Mononuclear cell (primary cell): ENCODE data around the gene CXCL8. TPM values are rescaled to one million over a fixed set of nuclear protein-coding genes. Genes with fewer than 3 reads are reported as not detected.
"Not testable (repeated sequence)": the region's sequence is repeated elsewhere in the genome, so short reads cannot be mapped to it uniquely, and the experiment has no call there.

ENCODE experiments used
- H3K27me3 ChIP-seq: 2 replicates; pipeline ENCODE4 v1.6.0; 2011; ENCODE audit warnings: low read length, control low read depth; ENCODE audit not compliant: insufficient read depth
- H3K4me1 ChIP-seq: 2 replicates; pipeline ENCODE4 v1.5.1; 2011; ENCODE audit warnings: mild to moderate bottlenecking, low read length, control low read depth; ENCODE audit not compliant: insufficient read depth
- H3K4me3 ChIP-seq: 2 replicates; pipeline ENCODE4 v1.5.1; 2011; ENCODE audit warnings: mild to moderate bottlenecking, low read length, moderate library complexity
- H3K9me3 ChIP-seq: 2 replicates; pipeline ENCODE4 v1.5.1; 2011; ENCODE audit warnings: low read depth, mild to moderate bottlenecking, control low read depth, low read length
- total RNA-seq: library from RNA; depleted of rRNA; stranded (reverse); fragments of >200 nt; gene quantifications from one replicate; pipeline ENCODE4 v1.2.3, GENCODE V29; 2012

Gene CXCL8
- total RNA-seq = 7,833 TPM

DNA sequence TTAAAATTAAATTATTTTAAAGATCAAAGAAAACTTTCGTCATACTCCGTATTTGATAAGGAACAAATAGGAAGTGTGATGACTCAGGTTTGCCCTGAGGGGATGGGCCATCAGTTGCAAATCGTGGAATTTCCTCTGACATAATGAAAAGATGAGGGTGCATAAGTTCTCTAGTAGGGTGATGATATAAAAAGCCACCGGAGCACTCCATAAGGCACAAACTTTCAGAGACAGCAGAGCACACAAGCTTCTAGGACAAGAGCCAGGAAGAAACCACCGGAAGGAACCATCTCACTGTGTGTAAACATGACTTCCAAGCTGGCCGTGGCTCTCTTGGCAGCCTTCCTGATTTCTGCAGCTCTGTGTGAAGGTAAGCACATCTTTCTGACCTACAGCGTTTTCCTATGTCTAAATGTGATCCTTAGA, at the start of gene CXCL8:
CXCL8 (plus strand) TSS at position 217 of the 426 bp plus-strand sequence; CDS start at position 307, 90 bp downstream.
- Histone ChIP-seq H3K4me1 (peaks cover 8% of the 10 kb centered on the region), H3K27me3 (no peaks in the 10 kb centered on the region), H3K4me3 (no peak within 1 kb of the TSS), H3K9me3 (no peaks in the 10 kb centered on the region)

- H3K4me3 ChIP-seq, H3K27me3 ChIP-seq, H3K4me1 ChIP-seq, H3K9me3 ChIP-seq: not testable (repeated sequence)
These were observed 49.2 kb upstream of the CXCL8 start for GRCh38 chr4:73691201-73691600.

- H3K27me3 ChIP-seq = no peaks in the 10 kb centered on the region
- no peaks in the 10 kb centered on the region for H3K9me3 ChIP-seq
- H3K4me1 ChIP-seq = no peaks in the 10 kb centered on the region
- H3K4me3 ChIP-seq = no peak overlapping the region
These were observed 48.6 kb upstream of the CXCL8 start for GRCh38 chr4:73691759-73692158.

DNA sequence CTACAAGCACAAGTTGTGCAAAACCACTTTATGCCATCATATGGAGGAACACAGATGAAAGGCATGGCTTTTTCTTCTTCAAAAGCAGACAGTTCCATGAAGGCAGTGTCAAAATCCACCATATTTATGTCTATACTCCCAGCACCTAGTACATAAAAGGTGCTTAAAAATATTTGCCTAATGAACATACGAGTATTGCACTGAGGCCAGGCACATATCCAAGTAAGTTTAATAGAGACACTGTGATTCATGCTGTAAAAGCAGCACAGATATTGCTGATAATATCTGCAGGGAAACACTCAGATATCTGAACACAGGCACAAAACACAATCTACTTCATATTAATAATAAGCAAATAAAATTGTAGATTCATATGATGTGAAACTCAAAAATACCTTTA, 48.1 kb upstream of the CXCL8 start:
- Histone ChIP-seq H3K27me3 (no peaks in the 10 kb centered on the region), H3K4me3 (no peak overlapping the region), H3K9me3 (no peaks in the 10 kb centered on the region), H3K4me1 (no peaks in the 10 kb centered on the region)

DNA sequence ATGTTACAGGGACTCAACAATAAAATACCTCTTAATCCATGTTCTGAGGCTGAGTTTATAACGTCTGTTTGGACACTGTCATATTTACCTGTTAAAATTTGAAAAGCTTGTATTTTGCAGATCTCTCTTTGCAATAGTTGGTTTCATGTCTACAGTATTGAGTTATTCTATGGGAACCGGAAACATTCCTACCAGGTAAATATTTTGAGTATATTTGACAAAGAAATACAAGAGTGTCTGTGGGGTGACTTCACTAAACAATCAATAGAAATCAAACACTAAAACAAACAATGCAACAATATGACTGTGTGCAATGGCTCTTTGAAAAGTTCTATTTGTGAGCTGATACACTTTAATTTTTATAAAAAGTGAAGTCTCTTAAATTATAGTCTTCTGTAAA, 47.7 kb upstream of the CXCL8 start:
- no peaks in the 10 kb centered on the region for H3K9me3 ChIP-seq
- no peaks in the 10 kb centered on the region for H3K4me1 ChIP-seq

GRCh38 chr4:73693811-73694210, 46.6 kb upstream of the CXCL8 start:
- H3K9me3 ChIP-seq = no peaks in the 10 kb centered on the region
- H3K27me3 ChIP-seq = no peaks in the 10 kb centered on the region
- no peaks in the 10 kb centered on the region for H3K4me1 ChIP-seq
- no peak overlapping the region for H3K4me3 ChIP-seq

More for the DNA sequence above, 47.7 kb upstream of the CXCL8 start:
- Histone ChIP-seq H3K4me3 (no peak overlapping the region), H3K27me3 (no peaks in the 10 kb centered on the region)

GRCh38 chr4:73698217-73698616, 42.2 kb upstream of the CXCL8 start:
- H3K4me3 ChIP-seq = no peak overlapping the region

DNA sequence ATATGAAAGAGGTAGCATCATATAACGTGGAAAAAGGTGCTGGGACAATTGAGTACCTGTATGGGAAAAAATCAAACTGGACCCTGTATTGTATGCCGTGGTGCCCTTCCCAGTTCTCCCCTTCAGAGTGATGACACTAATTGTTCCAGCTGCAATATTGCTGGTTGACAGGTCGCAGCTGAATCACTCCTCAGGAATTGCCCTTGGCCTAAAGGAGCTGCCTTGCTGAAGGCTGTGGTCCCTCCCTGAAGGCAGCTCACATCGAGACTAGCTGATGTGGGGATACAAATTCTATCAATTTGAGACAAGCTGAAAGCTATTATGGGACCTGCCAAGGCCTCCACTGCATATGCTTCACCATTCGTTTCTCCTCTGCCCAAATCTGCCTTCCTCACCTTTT, 39.3 kb upstream of the CXCL8 start:
- H3K9me3 ChIP-seq = no peaks in the 10 kb centered on the region
- H3K4me1 ChIP-seq = peaks cover 19% of the 10 kb centered on the region
- H3K4me3 ChIP-seq = no peak overlapping the region
- no peaks in the 10 kb centered on the region for H3K27me3 ChIP-seq

More at GRCh38 chr4:73698217-73698616, 42.2 kb upstream of the CXCL8 start:
- Histone ChIP-seq H3K27me3 (no peaks in the 10 kb centered on the region), H3K9me3 (no peaks in the 10 kb centered on the region), H3K4me1 (peaks cover 1% of the 10 kb centered on the region)

GRCh38 chr4:73702796-73703287, 37.5 kb upstream of the CXCL8 start:
- Histone ChIP-seq H3K9me3 (no peaks in the 10 kb centered on the region), H3K4me3 (no peak overlapping the region), H3K4me1 (peaks cover 25% of the 10 kb centered on the region), H3K27me3 (no peaks in the 10 kb centered on the region)

DNA sequence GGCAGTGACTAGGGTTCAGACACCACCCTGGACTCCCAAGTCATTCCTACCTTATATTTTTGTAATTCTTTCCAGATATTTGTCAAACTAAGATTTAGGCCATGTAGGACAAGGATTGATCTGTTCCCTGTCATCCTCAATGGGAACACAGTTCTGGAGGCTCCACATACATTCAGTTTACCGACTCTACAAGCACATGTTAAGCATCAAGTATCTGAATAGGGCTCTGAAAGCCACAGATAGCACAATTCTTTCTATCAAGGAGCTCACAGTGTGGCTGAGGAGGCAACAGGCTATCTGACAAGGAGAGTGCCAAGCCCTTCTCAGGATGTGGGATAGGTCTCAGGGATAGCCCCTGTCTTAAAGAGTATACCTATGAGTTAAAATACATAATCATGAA, 37.0 kb upstream of the CXCL8 start:
- no peak overlapping the region for H3K4me3 ChIP-seq
- no peaks in the 10 kb centered on the region for H3K9me3 ChIP-seq
- no peaks in the 10 kb centered on the region for H3K27me3 ChIP-seq
- peaks cover 30% of the 10 kb centered on the region for H3K4me1 ChIP-seq

- no peaks in the 10 kb centered on the region for H3K9me3 ChIP-seq
- no peaks in the 10 kb centered on the region for H3K27me3 ChIP-seq
- peaks cover 35% of the 10 kb centered on the region for H3K4me1 ChIP-seq
- no peak overlapping the region for H3K4me3 ChIP-seq
These were observed 35.9 kb upstream of the CXCL8 start for GRCh38 chr4:73704314-73705055.

GRCh38 chr4:73705056-73705432, 35.3 kb upstream of the CXCL8 start:
- Histone ChIP-seq H3K4me1 (peaks cover 41% of the 10 kb centered on the region), H3K4me3 (no peak overlapping the region), H3K27me3 (no peaks in the 10 kb centered on the region), H3K9me3 (no peaks in the 10 kb centered on the region)

GRCh38 chr4:73705721-73706120, 34.6 kb upstream of the CXCL8 start:
- H3K9me3 ChIP-seq = no peaks in the 10 kb centered on the region
- no peak overlapping the region for H3K4me3 ChIP-seq
- peaks cover 43% of the 10 kb centered on the region for H3K4me1 ChIP-seq
- H3K27me3 ChIP-seq = no peaks in the 10 kb centered on the region

- H3K27me3 ChIP-seq = no peaks in the 10 kb centered on the region
- H3K4me3 ChIP-seq = no peak overlapping the region
- no peaks in the 10 kb centered on the region for H3K9me3 ChIP-seq
- H3K4me1 ChIP-seq = peaks cover 43% of the 10 kb centered on the region
These were observed 33.6 kb upstream of the CXCL8 start for GRCh38 chr4:73706811-73707210.

GRCh38 chr4:73707269-73707875, 33.0 kb upstream of the CXCL8 start:
- H3K4me3 ChIP-seq = no peak overlapping the region
- no peaks in the 10 kb centered on the region for H3K27me3 ChIP-seq
- H3K9me3 ChIP-seq = no peaks in the 10 kb centered on the region
- peaks cover 43% of the 10 kb centered on the region for H3K4me1 ChIP-seq
